Measurements from ENCODE around the gene RRP7A.
"Not testable (repeated sequence)": the region's sequence is repeated elsewhere in the genome, so short reads cannot be mapped to it uniquely, and the experiment has no call there.

Gene RRP7A

DNA sequence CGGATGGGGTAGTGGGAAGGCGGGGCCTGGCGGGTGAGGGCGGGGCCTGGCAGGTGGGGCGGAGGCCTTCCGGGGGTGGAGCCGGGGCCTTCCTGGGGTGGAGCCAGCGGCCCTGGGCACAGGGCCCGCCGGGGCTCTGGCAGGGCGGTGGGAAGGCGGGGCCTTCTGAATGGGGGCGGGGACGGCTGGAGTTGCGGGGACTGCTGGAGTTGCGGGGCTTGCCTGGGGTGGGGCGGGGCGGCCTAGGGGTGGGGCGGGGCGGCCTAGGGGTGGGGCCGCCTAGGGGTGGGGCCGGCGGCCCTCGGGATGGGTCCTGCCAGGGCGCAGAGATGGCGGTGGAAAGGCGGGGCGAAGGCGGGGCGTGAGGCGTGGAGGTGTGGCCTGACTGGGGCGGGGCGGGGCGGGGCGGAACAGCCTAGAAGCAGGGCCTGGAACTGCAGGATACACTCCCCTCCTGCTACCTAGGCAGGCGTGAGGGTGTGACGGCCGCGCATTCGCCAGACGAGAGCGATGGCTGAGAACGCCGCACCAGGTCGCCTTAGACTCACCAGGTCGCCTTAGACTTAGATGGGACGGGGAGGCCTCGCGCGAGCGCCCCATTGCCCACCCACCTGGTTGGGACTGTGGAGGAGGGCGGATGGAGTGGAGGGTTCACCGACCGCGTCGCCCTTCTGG lies 19.3 kb downstream of the RRP7A start:
- in situ Hi-C loops (cut with MboI; ENCODE audit: low sequenced_read_pairs) = no loop called here

DNA sequence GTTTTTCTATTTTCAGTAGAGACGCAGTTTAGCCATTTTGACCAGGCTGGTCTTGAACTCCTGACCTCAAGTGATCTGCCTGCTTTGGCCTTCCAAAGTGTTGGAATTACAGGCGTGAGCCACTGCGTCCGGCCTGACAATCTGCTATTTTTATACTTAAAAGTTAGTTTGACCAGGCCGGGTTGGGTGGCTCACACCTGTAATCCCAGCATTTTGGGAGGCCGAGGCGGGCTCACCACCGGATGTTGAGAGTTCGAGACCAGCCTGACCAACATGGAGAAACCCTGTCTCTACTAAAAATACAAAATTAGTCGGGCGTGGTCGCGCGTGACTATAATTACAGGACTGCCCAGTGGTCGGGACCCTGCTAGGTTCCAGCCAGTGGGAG lies 19.8 kb downstream of the RRP7A start:
- in situ Hi-C loops (cut with MboI; ENCODE audit: low sequenced_read_pairs) = not testable (repeated sequence)

DNA sequence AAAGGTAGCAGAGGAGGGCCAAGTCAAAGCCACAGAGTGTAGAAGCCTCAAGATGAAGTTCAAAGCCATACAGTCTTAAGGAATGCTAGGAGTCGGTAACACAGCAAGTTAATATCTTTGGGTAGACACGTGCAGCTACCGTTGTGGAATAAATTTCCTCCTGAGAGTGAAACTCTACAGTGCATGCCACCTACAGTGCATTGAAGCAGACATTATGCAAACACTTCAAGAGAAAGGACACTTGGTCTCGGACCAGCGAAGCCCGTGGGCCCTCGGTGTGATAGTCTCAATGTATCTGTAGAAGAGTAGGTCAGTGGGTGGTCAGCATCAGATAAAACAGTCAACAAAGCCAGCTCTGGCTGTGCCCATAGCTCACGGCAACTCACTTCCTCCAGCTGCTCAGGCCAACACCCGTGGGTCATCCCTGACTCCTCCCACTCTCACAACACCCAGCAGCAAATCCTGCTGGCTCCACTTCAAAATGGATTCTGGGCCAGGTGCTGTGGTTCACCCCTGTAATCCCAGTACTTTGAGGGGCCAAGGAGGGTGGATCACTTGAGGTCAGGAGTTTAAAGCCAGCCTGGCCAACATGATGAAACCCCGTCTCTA lies 24.0 kb downstream of the RRP7A start:
- in situ Hi-C loops (cut with MboI; ENCODE audit: low sequenced_read_pairs) = not testable (repeated sequence)

DNA sequence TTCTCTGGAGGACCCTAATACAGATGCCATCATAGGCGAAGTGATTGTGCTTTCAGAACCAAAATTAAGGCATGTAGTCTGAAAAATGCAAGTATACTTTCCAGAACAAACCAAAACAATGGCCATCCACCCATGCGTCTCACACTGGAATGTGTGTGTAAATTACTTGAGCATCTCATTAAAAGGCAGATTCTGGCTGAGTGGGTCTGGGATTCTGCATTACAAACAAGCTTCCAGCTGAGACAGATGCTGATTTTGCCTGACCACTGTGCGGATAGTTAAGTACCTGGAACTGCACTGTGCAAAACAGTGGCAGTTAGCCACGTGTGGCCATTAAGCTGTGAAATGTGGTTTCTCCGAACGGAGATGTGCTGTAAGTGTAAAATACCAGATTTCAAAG lies 26.2 kb downstream of the RRP7A start:
- in situ Hi-C loops (cut with MboI; ENCODE audit: low sequenced_read_pairs) = no loop called here

DNA sequence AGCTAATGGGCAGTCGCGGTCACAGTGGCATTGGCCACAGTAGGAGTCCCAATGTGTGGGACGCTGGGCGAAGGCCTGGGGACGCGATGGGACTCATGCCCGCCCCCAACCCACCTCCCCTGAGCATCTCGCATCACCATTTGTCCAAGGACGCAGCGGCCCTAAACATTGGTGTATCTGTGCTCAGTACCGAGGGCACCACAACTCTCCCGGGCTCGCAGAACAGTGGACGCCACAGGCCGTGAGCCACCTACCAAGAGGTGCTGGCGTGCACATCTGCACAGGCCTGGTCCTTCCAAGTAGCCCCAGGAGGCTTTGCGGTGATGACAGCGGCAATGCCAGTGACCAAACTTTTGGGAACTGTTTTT lies 27.3 kb downstream of the RRP7A start:
- in situ Hi-C loops (cut with MboI; ENCODE audit: low sequenced_read_pairs) = no loop called here

DNA sequence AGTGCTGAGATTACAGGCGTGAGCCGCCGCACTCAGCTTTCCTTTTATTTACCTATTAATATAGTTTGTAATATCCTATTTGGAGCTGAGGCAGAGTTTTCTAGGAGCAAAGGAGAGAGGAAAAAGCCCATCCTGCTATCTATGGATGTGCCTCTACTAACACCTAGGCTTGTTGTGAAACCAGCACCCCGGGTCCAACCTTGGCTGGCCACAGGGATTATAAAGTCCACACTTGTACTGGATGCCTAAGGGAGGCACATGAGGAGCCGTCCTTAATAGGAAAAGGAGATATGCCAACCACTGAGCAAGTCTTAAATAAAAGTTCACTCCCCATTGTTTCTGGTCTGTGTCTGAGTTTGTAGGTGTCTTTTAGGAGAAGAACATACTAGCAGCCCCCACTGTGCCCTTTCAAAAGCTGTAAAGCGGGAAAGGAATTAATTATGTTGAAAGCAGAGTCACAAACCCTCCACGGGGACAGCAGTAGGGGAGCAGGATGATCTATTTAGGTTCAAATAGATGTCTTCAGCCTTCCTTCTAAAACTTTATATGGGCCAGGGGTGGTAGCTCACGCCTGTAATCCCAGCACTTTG lies 29.3 kb downstream of the RRP7A start:
- in situ Hi-C loops (cut with MboI; ENCODE audit: low sequenced_read_pairs) = no loop called here

DNA sequence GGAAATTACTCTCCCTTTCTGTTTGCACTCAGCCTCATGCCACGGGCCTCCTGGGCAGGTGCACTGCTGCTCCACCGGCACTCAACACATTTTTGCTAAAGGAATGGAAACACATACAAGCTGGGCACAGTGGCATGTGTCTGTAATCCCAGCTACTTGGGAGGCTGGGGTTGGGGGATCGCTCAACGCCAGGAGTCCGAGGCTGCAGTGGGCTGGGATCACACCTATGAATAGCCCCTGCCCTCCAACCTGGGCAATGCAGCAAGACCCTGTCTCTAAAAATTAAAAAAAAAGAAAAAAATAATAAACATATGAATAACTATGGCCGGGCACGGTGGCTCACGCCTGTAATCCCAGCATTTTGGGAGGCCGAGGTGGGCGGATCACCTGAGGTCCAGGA lies 30.6 kb downstream of the RRP7A start:
- in situ Hi-C loops (cut with MboI; ENCODE audit: low sequenced_read_pairs) = no loop called here

DNA sequence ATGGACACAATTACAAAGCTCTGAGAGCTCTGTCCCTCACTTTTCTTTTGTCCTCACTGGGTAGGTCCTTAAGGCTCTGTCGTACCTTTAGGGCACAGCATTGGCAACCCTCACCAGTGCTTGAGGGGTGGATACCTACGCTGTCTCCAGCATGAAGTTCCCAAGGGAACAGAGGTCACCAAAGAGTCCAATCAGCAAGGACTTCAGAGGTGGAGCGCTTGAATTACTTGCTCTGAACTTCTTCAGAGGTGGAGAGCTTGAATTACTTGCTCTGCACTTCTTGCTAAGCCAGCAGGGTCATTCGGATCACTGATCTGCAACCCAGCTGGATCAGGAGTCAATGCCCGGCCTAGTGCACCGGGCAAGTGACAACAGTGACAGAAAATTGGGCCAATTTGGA lies 35.1 kb downstream of the RRP7A start:
- in situ Hi-C loops (cut with MboI; ENCODE audit: low sequenced_read_pairs) = no loop called here

DNA sequence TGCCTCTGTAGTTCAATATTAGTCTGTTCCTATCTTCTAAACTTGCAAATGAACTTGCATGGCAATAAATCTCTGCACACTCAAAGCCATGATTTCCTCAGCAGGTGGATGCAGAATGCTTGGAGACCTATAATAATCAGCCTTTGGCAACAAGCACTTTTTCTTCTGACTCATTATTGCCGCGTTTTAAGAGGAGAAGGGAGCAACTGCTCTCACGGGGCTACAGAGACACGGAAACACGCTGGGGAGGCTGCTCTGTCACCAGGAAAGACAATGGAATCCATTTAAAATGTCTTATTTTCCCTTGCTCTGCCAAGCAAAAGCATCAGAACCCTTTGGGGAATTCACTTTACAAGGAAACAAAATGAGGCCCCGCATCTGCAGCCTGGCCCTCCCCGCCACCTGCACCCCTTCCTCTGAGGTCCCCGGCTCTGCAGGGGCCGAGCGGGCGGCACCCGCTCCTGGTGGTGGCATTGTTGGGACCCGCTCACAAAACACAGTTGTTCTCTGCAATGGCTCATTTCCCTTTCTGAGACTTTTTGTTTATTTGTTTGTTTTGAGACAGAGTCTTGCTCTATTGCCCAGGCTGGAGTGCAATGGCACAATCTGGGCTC lies 35.9 kb downstream of the RRP7A start:
- in situ Hi-C loops (cut with MboI; ENCODE audit: low sequenced_read_pairs) = not testable (repeated sequence)

DNA sequence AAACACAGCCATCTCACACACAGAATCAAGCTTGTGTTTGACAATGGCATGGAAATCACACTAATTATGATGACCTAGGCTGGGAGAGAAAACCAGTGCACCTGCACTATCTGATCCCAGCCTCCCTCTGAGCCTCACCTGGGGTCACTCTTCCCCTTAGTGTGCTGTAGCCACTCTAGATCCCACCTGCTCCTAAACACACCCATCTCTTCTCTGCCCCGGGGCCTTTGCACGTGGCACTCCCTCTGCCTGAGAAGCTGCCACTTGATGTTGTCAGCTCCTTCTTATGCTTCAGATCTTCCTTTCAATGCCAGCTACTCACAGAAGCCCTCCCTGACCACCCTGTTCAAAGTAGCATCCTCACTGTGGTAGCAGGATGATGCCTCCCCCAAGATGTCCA lies 44.5 kb downstream of the RRP7A start:
- in situ Hi-C loops (cut with MboI; ENCODE audit: low sequenced_read_pairs) = no loop called here

DNA sequence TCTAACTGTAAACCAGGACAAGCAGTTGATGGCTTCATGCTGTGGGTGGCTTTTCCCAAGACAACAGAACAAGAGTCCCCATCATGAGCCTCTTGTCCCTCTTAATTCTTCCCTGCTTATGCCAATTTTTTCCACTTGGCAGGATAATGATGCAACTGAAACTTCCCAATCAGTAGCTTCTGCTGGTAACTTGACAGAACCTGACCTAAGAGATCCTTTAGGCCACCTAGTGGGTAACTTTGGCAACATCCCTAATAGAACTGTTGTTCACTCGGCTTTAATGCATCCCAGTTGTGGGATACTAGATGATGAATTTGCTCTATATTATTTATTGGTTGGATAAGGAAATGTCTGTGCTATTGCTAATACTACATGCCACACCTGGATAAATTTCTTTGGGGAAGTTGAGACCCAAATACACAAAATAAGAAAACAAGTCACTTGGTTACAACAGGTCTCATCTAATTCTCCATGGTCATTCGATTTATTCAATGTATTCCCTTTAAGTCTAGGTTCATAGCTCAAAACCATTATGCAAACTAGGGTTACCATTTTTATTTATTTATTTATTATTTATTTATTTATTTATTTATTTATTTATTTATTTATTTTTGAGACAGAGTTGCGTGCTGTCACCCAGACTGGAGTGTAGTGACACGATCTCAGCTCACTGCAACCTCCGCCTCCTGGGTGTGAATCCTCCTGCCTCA lies 46.0 kb downstream of the RRP7A start:
- in situ Hi-C loops (cut with MboI; ENCODE audit: low sequenced_read_pairs) = no loop called here

DNA sequence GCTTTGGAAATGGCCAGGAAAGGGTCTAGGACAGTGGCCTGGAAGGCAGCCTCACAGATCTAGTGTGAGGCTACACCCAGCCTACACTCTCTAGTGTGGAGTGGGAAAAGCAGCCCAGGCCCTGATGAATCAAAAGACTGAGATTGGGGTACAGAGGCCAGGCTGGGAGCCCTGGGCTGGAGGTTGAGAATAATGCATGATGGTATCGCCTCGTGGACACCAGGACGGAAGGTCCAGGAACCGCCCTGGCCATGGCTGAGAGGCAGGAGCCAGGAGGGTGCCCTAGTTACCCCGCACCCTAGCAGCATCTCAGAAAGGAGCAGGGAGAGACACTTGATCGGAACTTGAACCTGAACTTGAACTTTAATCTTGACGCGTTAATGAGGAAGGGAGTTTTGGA lies 46.9 kb downstream of the RRP7A start:
- in situ Hi-C loops (cut with MboI; ENCODE audit: low sequenced_read_pairs) = no loop called here

DNA sequence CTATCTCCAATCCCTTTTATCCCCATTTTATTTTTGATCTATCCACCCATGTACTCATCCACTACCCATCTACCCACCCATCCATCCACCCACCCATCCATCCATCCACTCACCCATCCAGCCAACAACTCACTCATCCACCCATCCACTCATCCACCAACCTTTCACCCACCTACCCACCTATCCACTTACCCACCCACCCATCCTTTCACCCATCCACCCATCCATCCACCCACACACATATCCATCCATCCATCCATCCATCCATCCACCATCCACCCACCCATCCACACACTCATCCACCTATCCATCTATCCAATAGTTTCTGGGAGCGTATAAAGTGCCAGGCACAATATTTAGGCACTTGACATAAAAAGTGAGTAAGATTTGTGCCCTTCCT lies 48.2 kb downstream of the RRP7A start:
- in situ Hi-C loops (cut with MboI; ENCODE audit: low sequenced_read_pairs) = no loop called here

DNA sequence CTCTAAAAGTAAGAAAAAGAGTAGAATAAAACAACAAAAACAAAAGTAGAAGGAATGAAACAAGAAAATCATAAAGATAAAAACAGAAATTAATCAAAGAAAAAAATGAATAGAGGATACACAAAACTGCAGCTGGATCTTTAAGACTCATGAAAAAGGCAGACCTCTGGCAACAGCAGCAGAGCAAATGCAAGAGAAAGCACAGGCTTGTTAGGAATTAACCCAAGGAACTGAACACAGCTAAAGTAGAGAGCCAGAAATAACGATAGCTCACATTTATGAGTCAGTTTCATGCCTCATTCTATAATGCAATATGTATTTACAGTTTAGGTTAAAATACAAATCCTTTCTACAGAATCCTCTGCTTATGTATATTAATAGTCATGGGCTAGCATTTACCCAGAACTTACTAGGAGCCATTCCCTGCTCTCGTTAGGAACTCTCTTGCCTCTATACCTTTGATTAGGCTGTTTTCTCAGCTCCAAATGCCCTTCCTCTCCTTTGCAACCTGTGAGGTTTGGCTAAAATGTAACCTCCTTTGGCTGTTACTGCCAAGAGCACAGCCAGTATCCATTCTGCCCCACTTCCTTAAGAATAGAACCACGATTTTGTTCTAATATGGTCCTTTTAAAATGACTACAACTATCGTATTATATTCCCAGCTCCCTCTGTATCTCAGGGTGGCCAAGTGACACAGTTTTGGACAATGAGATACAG lies 49.1 kb downstream of the RRP7A start:
- in situ Hi-C loops (cut with MboI; ENCODE audit: low sequenced_read_pairs) = no loop called here

DNA sequence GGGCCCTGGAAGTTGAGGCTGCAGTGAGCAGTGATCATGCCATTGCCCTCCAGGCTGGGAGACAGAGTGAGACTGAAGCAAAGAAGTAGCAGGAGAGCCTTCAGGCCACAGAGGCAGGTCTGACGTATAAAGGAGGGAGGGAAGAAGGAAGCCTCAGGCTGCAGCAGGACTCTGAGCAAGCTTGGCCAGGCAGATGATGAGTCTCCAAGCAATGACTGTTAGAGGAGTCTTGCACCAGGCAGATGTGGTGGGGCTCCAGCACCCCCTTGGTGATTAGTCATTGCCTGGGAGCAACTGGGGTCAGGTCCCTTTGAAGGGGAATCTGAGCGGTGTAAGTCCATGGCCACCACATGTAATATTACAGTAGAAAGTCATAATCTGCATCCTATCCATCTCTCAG lies 50.8 kb downstream of the RRP7A start:
- in situ Hi-C loops (cut with MboI; ENCODE audit: low sequenced_read_pairs) = no loop called here

DNA sequence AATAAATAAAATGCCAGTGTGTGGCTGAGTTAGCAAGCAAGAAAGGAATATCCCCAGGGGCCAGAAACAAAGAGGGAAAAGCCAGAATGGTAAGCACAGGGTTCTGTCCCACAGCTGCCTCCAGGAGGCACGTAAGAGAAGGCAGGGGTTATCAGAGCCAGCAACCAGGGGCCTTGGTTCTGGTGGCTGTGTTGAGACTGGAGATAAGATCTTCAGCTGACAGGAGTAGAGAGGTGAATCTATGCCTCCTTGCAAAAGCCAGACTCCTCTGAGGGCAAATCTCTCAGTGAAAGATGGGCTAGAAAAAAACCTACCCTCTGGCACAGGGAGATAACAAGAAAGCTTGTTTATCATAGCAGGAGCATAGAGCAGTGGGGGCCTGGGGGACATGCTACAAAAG lies 57.6 kb downstream of the RRP7A start:
- in situ Hi-C loops (cut with MboI; ENCODE audit: low sequenced_read_pairs) = no loop called here

DNA sequence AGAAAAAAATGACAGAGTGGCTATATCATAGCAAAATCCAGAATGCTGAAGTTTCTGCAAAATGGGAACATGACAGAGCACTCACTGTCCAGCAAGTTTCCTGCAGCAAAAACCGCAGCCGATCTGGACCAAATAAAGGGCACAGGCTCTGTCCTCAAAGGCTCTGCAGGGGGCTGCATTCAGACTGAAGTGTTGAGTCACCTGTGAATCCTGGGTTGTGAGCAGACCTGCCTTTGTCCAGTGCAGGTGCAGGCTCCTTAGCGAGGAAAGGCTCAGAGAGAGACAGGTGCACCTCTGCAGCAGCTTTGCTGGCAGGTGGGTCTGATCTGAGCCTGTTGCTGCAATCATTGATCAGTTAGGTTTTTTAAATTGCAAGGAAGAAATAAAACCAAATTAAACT lies 58.1 kb downstream of the RRP7A start:
- in situ Hi-C loops (cut with MboI; ENCODE audit: low sequenced_read_pairs) = no loop called here
